Transverse colon (tissue), 4 donors: ENCODE results near the gene POU2F2. TPM values are rescaled to one million over a fixed set of nuclear protein-coding genes. Genes with fewer than 3 reads are reported as not detected.

ENCODE experiments used
- DNase-seq: peaks from one replicate; pipeline ENCODE4 v3.0.0-alpha.2; 2019
- H3K27ac ChIP-seq, 4 donors: fragments of 200-600 bp; sonication (generic); 2 replicates each; pipeline ENCODE4 v1.5.1; 2016 to 2018; ENCODE audit warnings: inconsistent platforms in 4 of 4
- H3K27me3 ChIP-seq: fragments of 200-600 bp; sonication (generic); 2 replicates; pipeline ENCODE4 v1.5.1; 2017; ENCODE audit warnings: inconsistent platforms
- H3K36me3 ChIP-seq, 4 donors: fragments of 200-600 bp; sonication (generic); 2 replicates each; pipeline ENCODE4 v1.5.1; 2017 to 2019; ENCODE audit warnings: inconsistent platforms in 4 of 4
- H3K4me1 ChIP-seq, 4 donors: fragments of 200-600 bp; sonication (generic); 2 replicates each; pipeline ENCODE4 v1.5.1; 2017 to 2020; ENCODE audit warnings: inconsistent platforms in 4 of 4
- H3K4me3 ChIP-seq, 4 donors: fragments of 200-600 bp; sonication (generic); 1 replicate in 1 of 4; 2 replicates in 3 of 4; pipeline versions ENCODE4 v1.5.1 to v1.6.1; 2017 to 2019; ENCODE audit warnings: inconsistent platforms in 4 of 4
- H3K9me3 ChIP-seq, 2 donors: fragments of 200-600 bp; sonication (generic); 2 replicates each; pipeline ENCODE4 v1.5.1; 2017 to 2019; ENCODE audit warnings: inconsistent platforms in 2 of 2
- EP300 ChIP-seq: sonication (generic); formaldehyde crosslinking; IDR thresholded peaks from one replicate; pipeline ENCODE4 v1.6.1; 2017; ENCODE audit warnings: antibody characterized with exemption, low read depth
- POLR2A ChIP-seq: fragments of 450-650 bp; IDR thresholded peaks from one replicate; pipeline ENCODE4 v1.6.1; 2016; ENCODE audit warnings: antibody characterized with exemption, mild to moderate bottlenecking, moderate library complexity
- POLR2AphosphoS5 ChIP-seq, 3 donors: sonication (generic); formaldehyde crosslinking; IDR thresholded peaks; one replicate each; pipeline ENCODE4 v1.6.1; 2016; ENCODE audit warnings: antibody characterized with exemption in 3 of 3
- WGBS, 2 donors: methylation state at CpG; one replicate each; pipeline ENCODE4 v1.1.5; 2018; ENCODE audit warnings: low coverage in 1 of 2; 5-methylcytosine and 5-hydroxymethylcytosine counted together
- in situ Hi-C, 4 donors: fragments of 200-750 bp; cut with MboI; loops; one replicate each; pipeline versions ENCODE4 v1.15.0 to v1.15.1; 2017; ENCODE audit warnings: low sequenced_read_pairs in 3 of 4, low pct_ligation_motif_present in 1 of 4, low pct_unique_long_range_greater_than_20kb in 1 of 4
- intact Hi-C: fragments of 100-400 bp; cut with DNase I; formaldehyde crosslinking; loops from one replicate; pipeline ENCODE4 v1.15.1; 2023; ENCODE audit warnings: low total_unique reads
- total RNA-seq, 4 donors: library from RNA; depleted of rRNA; stranded (reverse); fragments of >200 nt; gene quantifications; one replicate each; pipeline ENCODE4 v1.1.0, GENCODE V29; 2016
- TF ChIP-seq, protein P1 (sequence below), 5 experiments: fragments of 200-600 bp in 3 of 5; fragments of 450-650 bp in 2 of 5; sonication (generic) in 3 of 5; IDR thresholded peaks; 1 replicate in 2 of 5; 2 replicates in 3 of 5; pipeline ENCODE4 v1.5.1; 2016 to 2017; ENCODE audit warnings: antibody characterized with exemption in 5 of 5, inconsistent platforms in 3 of 5, mild to moderate bottlenecking in 2 of 5, moderate library complexity in 1 of 5

POU2F2 gene
- 1 to 10 TPM in 3 of 4 donors, under 1 TPM in 1; 0.96 to 7.1 (median 3.4) TPM for total RNA-seq

DNA sequence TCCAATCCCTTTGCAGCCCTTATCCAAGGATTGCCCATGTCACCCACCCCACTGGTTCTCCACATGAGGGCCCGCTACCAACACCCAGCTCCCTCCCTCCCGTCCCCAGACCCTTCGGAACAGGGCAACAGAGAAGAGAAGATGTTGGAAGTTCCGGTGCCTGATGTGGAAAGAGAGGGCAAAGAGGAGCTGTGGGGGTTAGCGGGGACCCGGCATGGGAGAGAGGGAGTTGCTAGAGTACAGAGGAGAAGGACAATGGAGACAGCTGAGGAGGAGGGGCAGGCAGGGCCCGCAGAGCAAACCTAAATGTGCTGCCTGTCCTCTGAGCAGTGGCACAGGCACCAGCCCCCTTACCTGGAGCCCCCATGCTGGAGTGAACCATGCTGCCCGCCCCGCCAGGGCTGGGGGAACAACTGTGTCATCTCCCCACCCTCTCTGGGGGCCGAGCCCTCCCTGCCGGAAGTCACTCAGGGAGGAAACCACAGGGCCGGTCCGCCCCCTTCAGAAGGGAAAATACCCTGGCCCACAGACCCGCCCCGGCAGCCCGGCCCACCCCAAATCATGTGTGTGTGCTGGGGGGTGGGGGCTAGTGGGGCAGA is at the start of gene POU2F2:
POU2F2 (minus strand) TSS at position 417 of the 599 bp plus-strand sequence; CDS start at position 382, 35 bp downstream.
- peak within 1 kb of the TSS; percentile 24 to 32 (median 29) for H3K27ac ChIP-seq
- no peak for TF ChIP-seq EP300
- TF ChIP-seq POLR2AphosphoS5 (IDR thresholded peaks at IDR 0.05), result peak in 2 of 3 donors; percentile 16 to 43
- peak within 1 kb of the TSS in 2 of 4 donors; percentile 17 to 31 for H3K4me3 ChIP-seq
- intact Hi-C loops (loop anchor here (2.0 to 10.0 kb wide), 2 partner anchors 53 to 193 kb away; partner anchors contain the start of gene MEGF8), in situ Hi-C loops (loop anchor here in 2 of 4 donors (10.0 kb wide), 3 partner anchors 53 to 193 kb away; partner anchors contain the start of gene MEGF8 (in 1 of the 2))
- peak; percentile 81 for DNase-seq
- 0 to 7% methylated on average over 4 to 15 of the region's 16 CpGs for WGBS, 2 donors
- no peaks in the 10 kb centered on the region for H3K9me3 ChIP-seq
- H3K4me1 ChIP-seq, result peaks cover 0 to 18% (median 14%) of the 10 kb centered on the region in 4 donors
- peaks cover 20% of the 10 kb centered on the region for H3K27me3 ChIP-seq
- H3K36me3 ChIP-seq, result no peaks in the 10 kb centered on the region

DNA sequence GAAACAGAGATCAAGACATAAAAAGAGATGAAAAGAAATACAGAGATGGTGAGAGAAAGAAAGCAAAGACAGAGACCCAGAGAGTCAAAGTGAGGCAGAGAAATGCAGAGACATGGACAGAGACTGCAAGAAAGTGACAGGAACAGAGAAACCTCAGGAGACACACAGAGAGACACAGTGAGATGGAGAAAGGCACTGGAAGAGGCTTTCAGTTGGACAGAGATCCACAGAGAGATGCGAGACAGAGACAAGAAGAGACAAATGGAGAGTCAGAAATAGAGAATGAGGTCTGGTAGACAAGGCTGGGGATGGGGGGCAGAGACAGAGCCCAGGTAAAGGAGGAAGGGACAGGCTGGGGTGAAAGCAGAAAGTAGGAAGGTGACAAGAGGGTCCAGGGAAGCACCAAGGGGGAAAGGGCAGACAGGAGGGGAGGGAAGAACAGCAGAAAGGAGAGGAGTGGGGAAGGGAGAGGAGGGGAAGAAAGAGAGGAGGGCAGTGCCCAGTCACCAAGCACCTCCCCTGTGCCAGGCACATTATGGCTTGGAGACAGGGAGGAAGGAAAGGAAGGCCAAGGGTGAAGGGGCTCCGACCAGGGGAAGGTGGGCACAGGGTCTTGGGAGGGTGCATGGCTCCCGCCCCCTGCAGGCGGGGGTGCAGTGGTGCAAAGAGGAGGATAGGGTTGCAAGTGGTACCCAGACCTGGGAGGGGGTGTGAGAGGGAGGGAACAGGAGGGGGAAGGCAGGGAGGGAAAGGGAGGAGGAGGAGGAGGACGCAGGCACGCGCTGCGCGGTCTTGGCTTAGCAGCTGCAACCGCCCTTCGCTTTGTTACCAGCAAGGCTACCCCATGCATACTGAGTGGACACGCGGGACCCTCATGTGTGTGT is 46.8 kb upstream of the POU2F2 start:
- 16 to 33% methylated on average over 1 to 13 of the region's 13 CpGs for WGBS, 2 donors
- in situ Hi-C loops, result no loop called here

DNA sequence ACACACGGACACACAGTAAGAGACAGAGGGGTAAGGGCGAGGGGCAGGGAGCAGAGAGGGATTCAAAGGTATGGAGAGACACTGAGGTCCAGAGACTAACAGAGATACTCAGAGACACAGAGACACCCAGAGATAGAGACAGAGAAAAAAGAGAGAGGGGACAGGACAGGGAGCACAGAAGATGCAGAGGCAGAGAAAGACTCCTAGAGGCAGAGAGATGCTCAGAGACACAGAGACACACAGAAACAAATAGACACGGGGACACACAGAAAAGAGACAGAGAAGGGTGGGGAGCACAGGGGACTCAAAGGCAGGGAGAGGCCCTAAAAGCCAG is 45.4 kb upstream of the POU2F2 start:
- no peaks in the 10 kb centered on the region for H3K9me3 ChIP-seq
- peaks cover 93% of the 10 kb centered on the region for H3K27me3 ChIP-seq
- TF ChIP-seq, protein P1, sequence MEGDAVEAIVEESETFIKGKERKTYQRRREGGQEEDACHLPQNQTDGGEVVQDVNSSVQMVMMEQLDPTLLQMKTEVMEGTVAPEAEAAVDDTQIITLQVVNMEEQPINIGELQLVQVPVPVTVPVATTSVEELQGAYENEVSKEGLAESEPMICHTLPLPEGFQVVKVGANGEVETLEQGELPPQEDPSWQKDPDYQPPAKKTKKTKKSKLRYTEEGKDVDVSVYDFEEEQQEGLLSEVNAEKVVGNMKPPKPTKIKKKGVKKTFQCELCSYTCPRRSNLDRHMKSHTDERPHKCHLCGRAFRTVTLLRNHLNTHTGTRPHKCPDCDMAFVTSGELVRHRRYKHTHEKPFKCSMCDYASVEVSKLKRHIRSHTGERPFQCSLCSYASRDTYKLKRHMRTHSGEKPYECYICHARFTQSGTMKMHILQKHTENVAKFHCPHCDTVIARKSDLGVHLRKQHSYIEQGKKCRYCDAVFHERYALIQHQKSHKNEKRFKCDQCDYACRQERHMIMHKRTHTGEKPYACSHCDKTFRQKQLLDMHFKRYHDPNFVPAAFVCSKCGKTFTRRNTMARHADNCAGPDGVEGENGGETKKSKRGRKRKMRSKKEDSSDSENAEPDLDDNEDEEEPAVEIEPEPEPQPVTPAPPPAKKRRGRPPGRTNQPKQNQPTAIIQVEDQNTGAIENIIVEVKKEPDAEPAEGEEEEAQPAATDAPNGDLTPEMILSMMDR (IDR thresholded peaks at IDR 0.05), result no peak
- TF ChIP-seq POLR2A (no peak), POLR2AphosphoS5 (IDR thresholded peaks at IDR 0.05) (no peak), EP300 (no peak)
- H3K4me1 ChIP-seq, result peaks cover 6 to 19% (median 16%) of the 10 kb centered on the region in 4 donors
- intact Hi-C loops (loop anchor here (2.0 kb wide), 1 partner anchor 77 kb away; the partner anchor contains the start of gene ERF), in situ Hi-C loops (no loop called here)
- no peaks in the 10 kb centered on the region for H3K36me3 ChIP-seq
- H3K27ac ChIP-seq, result no peak overlapping the region
- no peak overlapping the region for H3K4me3 ChIP-seq
- DNase-seq, result no peak
- WGBS, 2 donors, result 24 to 32% methylated on average over 3 of the region's 3 CpGs

More for the DNA sequence above, 46.8 kb upstream of the POU2F2 start:
- no peak overlapping the region for H3K27ac ChIP-seq
- peaks cover 6 to 19% (median 16%) of the 10 kb centered on the region in 4 donors for H3K4me1 ChIP-seq
- TF ChIP-seq POLR2A, result no peak
- TF ChIP-seq, protein P1 (IDR thresholded peaks at IDR 0.05), result peak in 1 of 5 experiments; percentile 9
- no peak for DNase-seq
- H3K9me3 ChIP-seq, result no peaks in the 10 kb centered on the region
- peaks cover 85% of the 10 kb centered on the region for H3K27me3 ChIP-seq
- intact Hi-C loops, result no loop called here
- H3K4me3 ChIP-seq, result no peak overlapping the region
- H3K36me3 ChIP-seq, result no peaks in the 10 kb centered on the region

DNA sequence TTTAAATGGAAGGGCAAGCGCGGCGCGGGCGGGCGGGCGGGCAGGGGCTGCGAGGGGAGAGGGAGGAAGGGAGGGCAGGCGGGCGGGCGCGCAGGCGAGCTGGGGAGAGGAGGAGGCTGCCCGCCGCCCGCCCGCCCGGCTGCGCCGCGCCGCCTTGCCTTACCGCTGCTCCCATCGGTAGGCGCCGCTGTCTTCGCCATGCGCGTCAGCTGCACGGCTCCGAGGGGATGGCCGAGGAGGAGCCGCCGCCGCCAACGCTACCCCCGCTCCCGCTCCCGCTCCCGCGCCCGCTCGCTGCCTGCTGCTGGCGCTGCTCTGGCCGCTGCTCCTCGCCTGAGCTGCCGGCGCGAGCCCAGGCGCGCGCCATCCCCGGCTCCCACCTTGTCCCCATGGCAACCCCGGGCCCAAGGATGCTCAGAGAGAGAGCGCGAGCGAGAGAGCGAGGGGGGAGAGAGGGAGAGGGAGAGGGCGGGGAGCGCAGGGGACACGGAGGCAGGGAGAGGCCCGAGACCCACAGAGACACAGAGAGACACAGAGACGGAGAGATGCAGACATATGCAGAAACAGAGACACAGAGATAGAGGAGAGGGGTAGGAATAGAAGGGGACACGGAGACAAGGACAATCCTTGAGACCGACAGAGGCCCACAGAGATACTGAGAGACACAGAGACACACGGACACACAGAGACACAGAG is 44.9 kb upstream of the POU2F2 start:
- peak overlapping the region in 3 of 4 donors; percentile 40 to 59 (median 42) for H3K4me3 ChIP-seq

More for the DNA sequence above, 44.9 kb upstream of the POU2F2 start:
- Histone ChIP-seq H3K27me3 (peaks cover 88% of the 10 kb centered on the region), H3K4me1 (peaks cover 6 to 19% (median 16%) of the 10 kb centered on the region in 4 donors), H3K36me3 (no peaks in the 10 kb centered on the region), H3K9me3 (no peaks in the 10 kb centered on the region), H3K27ac (no peak overlapping the region)
- intact Hi-C loops, result loop anchor here (2.0 kb wide), 1 partner anchor 78 kb away; the partner anchor contains the start of gene ERF
- 3 to 4% methylated on average over 11 to 20 of the region's 66 CpGs for WGBS, 2 donors
- peak; percentile 66 for DNase-seq
- TF ChIP-seq POLR2AphosphoS5 (IDR thresholded peaks at IDR 0.05) (no peak), EP300 (no peak), POLR2A (no peak)
- TF ChIP-seq, protein P1 (IDR thresholded peaks at IDR 0.05), result peak in 4 of 5 experiments; percentile 20 to 41 (median 28)
- in situ Hi-C loops, result no loop called here
